Peyer's patch (tissue), 4 donors: Measurements from ENCODE around the gene HEY2. TPM values are rescaled to one million over a fixed set of nuclear protein-coding genes. Genes with fewer than 3 reads are reported as not detected.

ENCODE experiments used
- DNase-seq, 3 donors: peaks; one replicate each; pipeline ENCODE4 v3.0.0-alpha.2; 2017 to 2019
- H3K27ac ChIP-seq, 4 donors: fragments of 200-600 bp; sonication (generic); one replicate each; pipeline ENCODE4 v1.5.1; 2016 to 2019
- H3K27me3 ChIP-seq, 2 donors: fragments of 200-600 bp; sonication (generic); one replicate each; pipeline ENCODE4 v1.5.1; 2019
- H3K36me3 ChIP-seq, 3 donors: fragments of 200-600 bp; sonication (generic); one replicate each; pipeline ENCODE4 v1.5.1; 2016 to 2019
- H3K4me1 ChIP-seq, 4 donors: fragments of 200-600 bp; sonication (generic); one replicate each; pipeline ENCODE4 v1.5.1; 2016 to 2019
- H3K4me3 ChIP-seq, 4 donors: fragments of 200-600 bp; sonication (generic); 1 replicate in 3 of 4; 2 replicates in 1 of 4; pipeline ENCODE4 v1.5.1; 2016 to 2019; ENCODE audit warnings: mild to moderate bottlenecking in 1 of 4
- H3K9me3 ChIP-seq, 4 donors: fragments of 200-600 bp; sonication (generic); one replicate each; pipeline ENCODE4 v1.5.1; 2016 to 2019; ENCODE audit warnings: mild to moderate bottlenecking in 1 of 4
- CTCF ChIP-seq, 6 experiments: fragments of 450-650 bp in 4 of 6; fragments of 200-600 bp in 2 of 6; sonication (generic) in 1 of 6; IDR thresholded peaks; one replicate each; pipeline ENCODE4 v1.5.1; 2017 to 2019; ENCODE audit warnings: antibody characterized with exemption in 6 of 6, mild to moderate bottlenecking in 3 of 6, moderate library complexity in 1 of 6
- POLR2A ChIP-seq, 2 donors: fragments of 450-650 bp; IDR thresholded peaks; one replicate each; pipeline ENCODE4 v1.5.1; 2017; ENCODE audit warnings: antibody characterized with exemption in 2 of 2, mild to moderate bottlenecking in 2 of 2, moderate library complexity in 2 of 2
- total RNA-seq, 4 donors: library from RNA; depleted of rRNA; stranded (reverse); fragments of >200 nt; gene quantifications; one replicate each; pipeline ENCODE4 v1.1.0, GENCODE V29; 2016

HEY2 gene
- total RNA-seq, 4 donors from 2014 or later, result 0.35 to 2.0 (median 0.40) TPM; not detected in 1

- Histone ChIP-seq H3K36me3 (no peaks in the 10 kb centered on the region), H3K4me3 (no peak overlapping the region), H3K4me1 (peaks cover 0 to 24% (median 0%) of the 10 kb centered on the region in 4 donors), H3K27me3 (no peaks in the 10 kb centered on the region), H3K27ac (no peak overlapping the region), H3K9me3 (no peaks in the 10 kb centered on the region)
- TF ChIP-seq POLR2A (IDR thresholded peaks at IDR 0.05), result no peak
- TF ChIP-seq CTCF (IDR thresholded peaks at IDR 0.05), result no peak
- no peak for DNase-seq
Measured at GRCh38 chr6:125808591-125808990, 59.2 kb downstream of the HEY2 start.

- Histone ChIP-seq H3K27ac (no peak overlapping the region), H3K4me1 (peaks cover 0 to 25% (median 0%) of the 10 kb centered on the region in 4 donors), H3K27me3 (no peaks in the 10 kb centered on the region), H3K9me3 (no peaks in the 10 kb centered on the region), H3K4me3 (no peak overlapping the region), H3K36me3 (no peaks in the 10 kb centered on the region)
- TF ChIP-seq POLR2A (IDR thresholded peaks at IDR 0.05) (no peak), CTCF (IDR thresholded peaks at IDR 0.05) (no peak)
- DNase-seq, result no peak
Measured at GRCh38 chr6:125809570-125810170, 60.2 kb downstream of the HEY2 start.

- H3K9me3 ChIP-seq, result no peaks in the 10 kb centered on the region
- no peak overlapping the region for H3K27ac ChIP-seq
- H3K4me1 ChIP-seq, result peaks cover 0 to 28% (median 0%) of the 10 kb centered on the region in 4 donors
- H3K36me3 ChIP-seq, result no peaks in the 10 kb centered on the region
- TF ChIP-seq POLR2A (IDR thresholded peaks at IDR 0.05) (no peak), CTCF (IDR thresholded peaks at IDR 0.05) (no peak)
- no peaks in the 10 kb centered on the region for H3K27me3 ChIP-seq
- no peak overlapping the region for H3K4me3 ChIP-seq
- no peak for DNase-seq
Measured at GRCh38 chr6:125810445-125810844, 61.0 kb downstream of the HEY2 start.

Other genes starting within 250 kb of the HEY2 start
- 10 to 100 TPM; 15.4 to 80.9 (median 27.7) TPM for gene NCOA7, start 41.3 kb downstream of the HEY2 start, total RNA-seq
- 10 to 100 TPM in 3 of 4 donors, 1 to 10 TPM in 1; 9.9 to 18.2 (median 11.5) TPM for gene HINT3, start 207.1 kb downstream of the HEY2 start, total RNA-seq
- gene TRMT11, start 236.9 kb downstream of the HEY2 start, total RNA-seq, result 10 to 100 TPM; 36.6 to 60.2 (median 51.2) TPM